HEK293T (cell line): ENCODE results near the gene CLCN4.

Source experiments
- CTCF ChIA-PET: fragments of 350-600 bp; formaldehyde crosslinking; extraction: SDS; loops from one replicate; lab custom pipeline; 2021; ENCODE audit warnings: antibody characterized with exemption, inconsistent platforms; lab: Yijun Ruan, JAX
- POLR2A ChIA-PET: fragments of 350-600 bp; formaldehyde crosslinking; extraction: SDS; loops from one replicate; lab custom pipeline; 2020; ENCODE audit warnings: antibody characterized with exemption, inconsistent platforms; lab: Yijun Ruan, JAX
- DNase-seq: peaks from one replicate; pipeline ENCODE4 v3.0.0; 2012; ENCODE audit warnings: mixed read lengths; ENCODE audit errors: extremely low spot score
- ARNT ChIP-seq: fragments of 450-650 bp; IDR thresholded peaks from 2 replicates; pipeline ENCODE4 v1.6.1; 2017; ENCODE audit warnings: mild to moderate bottlenecking
- BHLHE40 ChIP-seq: fragments of 450-650 bp; IDR thresholded peaks from 2 replicates; pipeline ENCODE4 v1.6.1; 2016; ENCODE audit warnings: mild to moderate bottlenecking, moderate library complexity, borderline replicate concordance
- CTBP1 ChIP-seq: fragments of 450-650 bp; IDR thresholded peaks from 2 replicates; pipeline ENCODE4 v1.6.1; 2016; ENCODE audit warnings: borderline replicate concordance
- ELF4 ChIP-seq: fragments of 450-650 bp; IDR thresholded peaks from 2 replicates; pipeline ENCODE4 v1.6.1; 2017; ENCODE audit warnings: antibody characterized with exemption
- FOXA1 ChIP-seq: fragments of 450-650 bp; IDR thresholded peaks from 2 replicates; pipeline ENCODE4 v1.6.1; 2016; ENCODE audit warnings: mild to moderate bottlenecking
- FOXK2 ChIP-seq: fragments of 450-650 bp; IDR thresholded peaks from 2 replicates; pipeline ENCODE4 v1.6.1; 2016; ENCODE audit warnings: mild to moderate bottlenecking
- FOXM1 ChIP-seq: fragments of 450-650 bp; IDR thresholded peaks from 2 replicates; pipeline ENCODE4 v1.6.1; 2017; ENCODE audit warnings: mild to moderate bottlenecking, borderline replicate concordance
- HDGF ChIP-seq: fragments of 450-650 bp; IDR thresholded peaks from 2 replicates; pipeline ENCODE4 v1.6.1; 2017; ENCODE audit warnings: antibody characterized with exemption, borderline replicate concordance
- L3MBTL2 ChIP-seq: fragments of 450-650 bp; conservative IDR thresholded peaks from 2 replicates; pipeline ENCODE4 v1.6.1; 2016; ENCODE audit warnings: mild to moderate bottlenecking
- LEF1 ChIP-seq: fragments of 450-650 bp; IDR thresholded peaks from 2 replicates; pipeline ENCODE4 v1.6.1; 2017; ENCODE audit warnings: mild to moderate bottlenecking, borderline replicate concordance
- NFRKB ChIP-seq: fragments of 450-650 bp; IDR thresholded peaks from 2 replicates; pipeline ENCODE4 v1.6.1; 2016; ENCODE audit warnings: mild to moderate bottlenecking, moderate library complexity
- SP1 ChIP-seq: fragments of 450-650 bp; IDR thresholded peaks from 2 replicates; pipeline ENCODE4 v1.6.1; 2017
- SUZ12 ChIP-seq: fragments of 450-650 bp; IDR thresholded peaks from 2 replicates; pipeline ENCODE4 v1.6.1; 2016; ENCODE audit warnings: mild to moderate bottlenecking
- TARDBP ChIP-seq: fragments of 450-650 bp; IDR thresholded peaks from 2 replicates; pipeline ENCODE4 v1.6.1; 2016
- ZNF384 ChIP-seq: fragments of 450-650 bp; IDR thresholded peaks from 2 replicates; pipeline ENCODE4 v1.6.1; 2016
- TF ChIP-seq, protein P1 (sequence below): fragments of 450-650 bp; IDR thresholded peaks from 2 replicates; pipeline ENCODE4 v1.6.1; 2016

Gene CLCN4

DNA sequence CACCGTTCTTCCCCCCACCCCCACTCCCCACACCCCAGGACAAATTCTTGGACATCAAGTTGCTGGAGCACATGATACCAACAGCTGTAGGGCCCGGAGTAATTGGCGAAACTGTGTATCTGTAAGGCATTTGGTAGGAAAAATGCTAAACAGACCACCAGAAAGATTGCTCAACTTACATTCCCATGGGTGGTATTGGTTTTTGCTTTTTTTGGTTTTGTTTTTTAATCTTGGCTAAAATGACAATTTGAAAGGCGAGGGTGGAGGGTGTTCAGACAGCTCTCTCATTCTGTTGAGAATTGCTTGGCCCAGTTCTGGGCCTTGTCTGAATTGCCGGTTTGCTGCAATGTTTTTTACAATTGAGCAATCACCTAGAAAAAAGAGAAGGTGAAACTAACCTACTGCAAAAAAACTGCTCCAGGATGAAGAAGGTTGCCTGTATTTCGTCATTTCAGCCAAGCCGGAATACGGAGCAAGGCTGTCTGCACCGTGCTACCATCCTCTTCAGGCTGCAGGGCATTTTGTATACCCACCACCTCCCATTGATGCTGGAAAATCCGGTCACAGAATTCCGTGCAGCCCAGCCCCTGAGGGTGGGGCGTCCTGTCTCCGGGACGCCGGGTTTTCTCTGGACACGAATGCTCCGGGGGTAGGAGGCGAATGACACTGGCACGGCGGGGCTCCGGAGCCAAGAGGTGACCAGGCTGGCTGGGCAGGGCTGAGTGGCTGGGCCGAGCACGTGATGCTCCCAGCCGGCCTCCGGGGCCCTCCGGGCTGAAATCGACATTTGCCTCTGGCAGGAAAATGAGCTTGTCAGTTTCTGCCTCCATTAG, at the start of gene CLCN4:
Gene CLCN4 (plus strand): TSS at position 777 of the 833 bp plus-strand sequence. CDS start 28,058 bp downstream, outside the sequence.
- DNase-seq = peak; percentile 53
- POLR2A ChIA-PET = no interaction called here
- no peak for TF ChIP-seq TARDBP
- CTCF ChIA-PET = no interaction called here

- no peak for DNase-seq
- ChIA-PET POLR2A (no interaction called here), CTCF (no interaction called here)
- TF ChIP-seq, protein P1, sequence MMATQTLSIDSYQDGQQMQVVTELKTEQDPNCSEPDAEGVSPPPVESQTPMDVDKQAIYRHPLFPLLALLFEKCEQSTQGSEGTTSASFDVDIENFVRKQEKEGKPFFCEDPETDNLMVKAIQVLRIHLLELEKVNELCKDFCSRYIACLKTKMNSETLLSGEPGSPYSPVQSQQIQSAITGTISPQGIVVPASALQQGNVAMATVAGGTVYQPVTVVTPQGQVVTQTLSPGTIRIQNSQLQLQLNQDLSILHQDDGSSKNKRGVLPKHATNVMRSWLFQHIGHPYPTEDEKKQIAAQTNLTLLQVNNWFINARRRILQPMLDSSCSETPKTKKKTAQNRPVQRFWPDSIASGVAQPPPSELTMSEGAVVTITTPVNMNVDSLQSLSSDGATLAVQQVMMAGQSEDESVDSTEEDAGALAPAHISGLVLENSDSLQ = no peak
Measured at GRCh38 chrX:10107483-10107882, 49.3 kb upstream of the CLCN4 start.

GRCh38 chrX:10108288-10108687, 48.5 kb upstream of the CLCN4 start:
- DNase-seq = no peak
- TF ChIP-seq ELF4 (no peak), SP1 (no peak)
- TF ChIP-seq, protein P1 = no peak
- ChIA-PET CTCF (no interaction called here), POLR2A (no interaction called here)

- no peak for DNase-seq
- ChIA-PET POLR2A (no interaction called here), CTCF (no interaction called here)
- no peak for TF ChIP-seq ARNT
- no peak for TF ChIP-seq BHLHE40
- no peak for TF ChIP-seq ELF4
- TF ChIP-seq SUZ12 = no peak
Measured at GRCh38 chrX:10109695-10110094, 47.1 kb upstream of the CLCN4 start.

GRCh38 chrX:10110316-10110935, 46.3 kb upstream of the CLCN4 start:
- no peak for DNase-seq
- TF ChIP-seq HDGF (no peak), ELF4 (no peak), FOXA1 (no peak), NFRKB (no peak), CTBP1 (no peak), FOXK2 (no peak), FOXM1 (no peak), TARDBP (no peak), SP1 (no peak), SUZ12 (no peak), ARNT (no peak), L3MBTL2 (no peak)
- ChIA-PET CTCF (no interaction called here), POLR2A (no interaction called here)

DNA sequence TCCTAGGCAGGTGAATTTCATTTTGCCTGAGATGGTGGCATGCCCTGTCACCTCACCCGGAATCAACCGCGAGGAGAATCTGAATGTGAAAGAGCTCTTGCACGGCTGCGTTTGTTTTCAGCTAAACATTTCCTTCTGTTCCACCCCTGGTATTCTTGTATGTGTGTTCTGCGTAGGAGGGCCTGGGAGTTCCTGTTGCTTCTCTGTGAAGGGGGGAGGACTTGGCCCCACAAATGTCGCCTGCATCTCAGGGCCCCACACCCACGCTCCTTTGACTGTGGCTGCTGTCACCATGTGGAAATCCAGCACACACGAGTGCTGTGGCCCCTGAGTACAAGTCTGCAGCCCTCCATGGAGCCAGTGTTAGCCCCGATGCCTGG, 45.8 kb upstream of the CLCN4 start:
- POLR2A ChIA-PET = no interaction called here
- CTCF ChIA-PET = no interaction called here
- TF ChIP-seq FOXK2 (no peak), ARNT (no peak), NFRKB (no peak), ELF4 (no peak), CTBP1 (no peak), ZNF384 (no peak), LEF1 (no peak), FOXA1 (no peak), TARDBP (no peak), SUZ12 (no peak), FOXM1 (no peak), SP1 (no peak)
- DNase-seq = no peak

DNA sequence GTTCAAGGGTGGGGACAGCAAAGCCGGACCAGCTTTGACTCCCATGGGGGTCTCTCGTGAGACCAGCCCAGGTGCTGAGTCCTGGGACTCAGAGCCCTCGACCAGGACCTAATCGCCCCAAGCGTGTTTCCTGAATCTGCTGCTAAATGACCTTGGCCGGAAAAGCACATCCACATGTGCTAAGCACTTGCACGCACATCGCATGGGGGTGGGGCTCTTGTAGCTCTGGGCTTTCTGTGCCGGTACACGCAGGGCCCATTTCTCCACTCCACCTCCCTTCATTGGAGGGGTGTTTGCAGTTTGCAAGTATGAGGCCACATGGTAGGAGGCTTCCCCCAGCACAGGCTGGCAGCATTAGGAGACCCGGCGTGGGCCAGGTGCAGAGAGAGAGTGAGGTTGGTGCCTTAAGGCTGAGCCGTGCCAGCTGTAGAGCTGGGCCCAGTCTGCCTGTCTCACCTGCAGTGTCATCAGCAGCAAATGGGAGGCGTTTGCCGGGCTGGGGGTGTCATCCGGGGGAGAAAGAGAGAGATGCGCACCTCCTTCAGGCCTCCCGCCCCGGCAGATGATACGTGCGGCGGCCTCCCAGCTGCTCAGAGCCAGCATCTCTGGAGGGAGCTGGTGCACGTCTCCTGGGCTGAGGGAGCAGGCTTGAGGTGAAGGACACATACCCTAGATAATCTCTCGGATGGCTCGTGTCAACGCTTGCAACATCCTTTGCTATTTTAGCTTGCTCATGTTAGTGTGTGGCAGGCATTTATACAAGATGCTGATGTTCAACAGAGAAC, 45.2 kb upstream of the CLCN4 start:
- no peak for DNase-seq
- ChIA-PET CTCF (no interaction called here), POLR2A (no interaction called here)
- TF ChIP-seq, protein P1 = no peak
- TF ChIP-seq FOXM1 (no peak), ZNF384 (no peak), CTBP1 (no peak), ARNT (no peak), SUZ12 (no peak), FOXA1 (no peak), BHLHE40 (no peak)
